A673 (cell line): ENCODE results near the gene KAZN.

Source experiments
- CTCF ChIP-seq: fragments of 300-800, 200-600 bp; sonication (generic); conservative IDR thresholded peaks from 2 replicates; pipeline ENCODE4 v1.5.1; 2017; ENCODE audit warnings: low read depth, mild to moderate bottlenecking, antibody characterized with exemption, low read length, moderate library complexity, mixed read lengths
- EZH2 ChIP-seq: fragments of 200-600 bp; sonication (generic); IDR thresholded peaks from 2 replicates; pipeline ENCODE4 v1.6.1; 2017; ENCODE audit warnings: borderline replicate concordance, low read depth, mild to moderate bottlenecking, mixed read lengths, antibody characterized with exemption, low read length; ENCODE audit not compliant: poor library complexity, severe bottlenecking

GRCh38 chr1:14660801-14661200 lies 62.3 kb downstream of the KAZN start:
- TF ChIP-seq CTCF (no peak), EZH2 (no peak)
